GM18508 (cell line): ENCODE data around the gene C14orf180.

Source experiments
- ATAC-seq: cut with Tn5 transposase; IDR thresholded peaks from one replicate; pipeline ENCODE4 v1.9.1; 2021; ENCODE audit warnings: moderate number of reproducible peaks; ENCODE audit not compliant: insufficient read depth, unreplicated experiment

The C14orf180 gene

GRCh38 chr14:104639471-104639870 lies 59.9 kb downstream of the C14orf180 start:
- ATAC-seq = no peak
